GM21447 (cell line): ENCODE measurements around the gene MKLN1.

Experiments used
- ATAC-seq: cut with Tn5 transposase; IDR thresholded peaks from one replicate; pipeline ENCODE4 v1.9.1; 2021; ENCODE audit not compliant: unreplicated experiment

MKLN1 gene

DNA sequence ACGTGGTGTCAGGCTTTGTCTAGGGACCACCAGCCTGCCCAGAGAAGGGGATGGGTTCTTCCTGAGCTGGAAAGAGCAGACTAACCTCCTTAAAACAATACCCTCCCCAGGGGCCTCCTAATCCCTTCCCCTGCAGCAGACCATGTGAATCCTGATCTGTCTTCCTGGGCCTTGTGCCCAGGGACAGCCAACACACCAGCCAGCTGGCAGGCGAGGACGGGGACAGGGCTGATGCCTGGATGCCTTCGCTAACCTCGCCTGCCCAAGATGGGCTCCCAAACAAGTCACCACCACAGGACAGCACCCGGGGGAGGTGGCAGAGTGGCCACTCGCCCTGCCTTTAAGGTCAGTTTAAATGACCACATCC, 211.1 kb downstream of the MKLN1 start:
- ATAC-seq, result no peak

DNA sequence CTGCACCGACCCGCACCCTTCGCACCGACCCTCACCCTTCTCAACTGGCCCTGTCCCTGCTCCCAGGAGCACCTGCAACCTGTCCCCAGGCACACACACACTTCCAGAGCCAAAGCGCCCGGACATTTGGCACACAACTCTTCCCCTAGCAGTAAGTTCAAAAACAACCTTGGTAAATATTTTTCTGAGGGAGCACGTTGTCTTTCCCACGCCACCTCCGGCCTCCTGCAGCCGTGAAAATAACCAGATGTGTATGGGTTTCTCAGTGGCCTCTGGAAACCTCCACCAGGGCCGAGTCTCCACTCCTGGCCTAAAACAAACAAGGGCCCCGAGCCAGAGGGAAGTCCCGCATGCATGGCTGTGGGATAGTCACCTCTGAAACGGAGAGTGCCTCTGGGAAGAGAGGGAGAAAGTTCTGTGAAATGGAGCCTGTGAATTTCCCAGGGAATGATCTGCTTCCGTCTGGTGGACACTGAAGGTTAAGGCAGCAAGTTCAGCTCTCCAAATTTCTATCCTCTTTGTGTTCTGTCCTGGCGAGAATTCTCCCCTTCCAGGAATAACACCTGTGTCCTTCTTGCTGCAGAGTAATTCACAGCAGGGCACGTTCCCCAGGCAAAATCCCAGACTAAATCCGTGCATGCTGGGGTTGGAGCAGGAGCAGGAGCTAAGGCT, 213.0 kb downstream of the MKLN1 start:
- ATAC-seq, result no peak

DNA sequence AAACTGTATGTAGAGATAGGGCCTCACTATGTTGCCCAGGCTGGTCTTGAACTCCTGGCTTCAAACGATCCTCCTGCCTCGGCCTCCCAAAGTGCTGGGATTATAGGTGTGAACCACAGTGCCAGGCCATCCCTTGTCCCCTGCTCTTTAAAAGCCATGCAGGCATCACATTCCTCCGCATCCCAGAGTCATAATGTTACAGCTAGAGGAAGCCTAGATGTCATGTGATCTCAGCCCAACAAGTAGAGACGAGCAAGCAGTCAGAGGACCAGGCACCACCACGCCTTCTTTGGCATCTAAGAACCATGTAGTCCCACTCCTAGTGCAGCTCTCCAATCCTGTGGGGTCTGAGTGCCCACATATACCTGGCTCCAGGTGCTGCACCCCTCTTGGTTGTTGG, 215.6 kb downstream of the MKLN1 start:
- ATAC-seq, result no peak

DNA sequence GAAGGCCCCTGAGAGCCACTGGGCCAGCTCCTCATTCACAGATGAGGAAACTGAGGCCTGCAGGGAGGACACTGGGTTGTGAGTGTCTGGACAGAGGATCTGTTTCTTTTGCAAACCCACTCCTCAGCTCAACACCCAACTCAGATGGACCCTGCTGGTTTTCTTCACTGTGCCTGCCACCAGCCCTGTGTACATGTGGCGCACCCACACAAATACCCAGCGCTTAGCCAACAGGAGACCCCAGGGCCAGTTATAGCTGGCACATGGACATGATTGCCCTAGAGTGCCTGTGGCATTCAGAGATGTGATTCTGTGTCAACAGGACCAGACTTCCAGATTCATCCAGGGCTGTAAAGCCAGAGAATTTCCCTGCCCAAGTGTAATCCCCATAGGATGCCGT, 216.3 kb downstream of the MKLN1 start:
- ATAC-seq, result no peak

DNA sequence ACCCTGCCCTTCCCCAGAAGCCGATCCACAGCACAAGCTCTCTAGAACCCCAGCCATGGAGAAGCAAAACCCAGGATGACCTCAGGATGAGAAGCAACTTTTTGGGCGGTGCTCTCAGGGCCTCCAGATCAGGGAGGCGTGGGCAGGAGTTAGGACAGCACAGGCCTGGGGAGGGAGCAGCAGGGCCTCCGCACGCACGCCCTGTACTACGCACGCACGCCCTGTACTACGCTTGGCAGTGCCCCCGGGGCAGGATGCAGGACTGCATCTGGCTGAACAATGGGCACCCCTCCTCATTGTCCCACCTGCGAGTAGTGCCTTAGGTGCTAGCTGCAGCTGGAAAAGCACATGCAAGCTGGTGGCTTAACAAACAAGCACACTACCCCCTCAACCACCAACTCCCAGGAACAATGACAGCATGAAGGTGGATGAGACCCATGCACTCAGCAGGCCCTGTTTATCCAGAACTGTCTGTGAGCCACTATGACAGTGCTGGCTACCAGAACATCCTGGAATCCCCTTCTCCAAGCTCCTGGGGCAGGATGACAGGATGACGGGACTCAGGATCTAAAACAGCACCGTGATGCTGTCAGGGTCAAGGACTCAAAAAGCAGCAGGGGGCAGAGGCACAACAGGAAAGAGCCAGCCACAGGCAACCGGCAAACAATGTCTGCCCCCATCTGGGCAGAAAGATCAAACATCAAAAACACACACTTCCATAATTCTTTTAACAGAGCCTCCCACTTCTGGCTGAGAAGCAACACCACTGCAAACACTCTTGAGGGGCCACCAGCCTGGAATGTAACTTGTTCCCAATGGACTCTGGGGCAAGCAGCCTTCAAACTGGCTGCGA, 217.0 kb downstream of the MKLN1 start:
- ATAC-seq, result no peak

DNA sequence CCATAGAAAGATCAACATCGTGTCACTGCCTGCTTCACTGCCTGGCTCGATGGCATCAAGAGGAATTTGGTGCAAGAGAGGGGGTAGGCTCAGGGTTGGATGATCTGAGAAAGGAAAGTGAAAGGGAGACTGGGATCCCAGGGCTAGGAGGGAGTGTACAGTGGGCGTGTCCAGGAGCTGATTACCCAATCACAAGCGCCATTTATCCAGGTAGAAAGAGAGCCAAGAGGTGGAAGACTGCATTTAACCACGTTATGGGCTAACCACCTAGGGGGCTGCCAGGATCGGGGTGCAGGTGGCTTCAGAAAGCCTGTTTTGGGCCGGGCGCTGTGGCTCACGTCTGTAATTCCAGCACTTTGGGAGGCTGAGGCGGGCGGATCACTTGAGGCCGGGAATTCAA, 218.4 kb downstream of the MKLN1 start:
- ATAC-seq, result no peak
